ENCODE results near the gene CDNF.

Gene CDNF

DNA sequence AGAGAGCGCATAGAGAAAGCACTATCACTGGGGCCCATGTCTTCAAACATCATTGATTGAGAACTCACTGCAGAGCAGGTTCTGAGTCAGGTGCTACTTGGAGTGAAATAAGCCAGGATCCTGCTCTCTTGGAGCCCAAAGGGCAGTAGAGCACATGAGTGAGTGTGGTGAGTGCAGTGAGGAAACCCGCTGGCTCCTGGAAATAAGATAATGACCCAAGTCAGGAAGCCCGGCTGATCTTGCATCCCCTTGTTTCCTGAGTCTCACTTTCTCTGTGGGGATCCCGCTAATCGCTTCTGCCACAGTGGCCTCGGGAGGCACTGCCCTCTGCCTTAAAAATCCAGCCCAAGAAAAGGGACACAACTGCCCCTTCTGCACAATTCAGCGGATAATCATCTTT, 56.1 kb downstream of the CDNF start:
- no peak for TF ChIP-seq PAX5 (IDR thresholded peaks at IDR 0.05; ENCODE audit: insufficient read depth, low read length, severe bottlenecking)
- no peak for TF ChIP-seq TAF1 (IDR thresholded peaks at IDR 0.05; ENCODE audit: low read depth, low read length)
- no peak for TF ChIP-seq POLR2AphosphoS5 (IDR thresholded peaks at IDR 0.05; ENCODE audit: low read depth, low read length)
- TF ChIP-seq SPI1 (IDR thresholded peaks at IDR 0.05; ENCODE audit: low read depth, low read length) = no peak
- no peak for TF ChIP-seq POU2F2 (IDR thresholded peaks at IDR 0.05; ENCODE audit: low read depth, low read length)
- no peak for TF ChIP-seq POLR2A (IDR thresholded peaks at IDR 0.05; ENCODE audit: low read depth, low read length)
- no peak for DNase-seq (ENCODE audit: insufficient read length, low spot score)
- FAIRE-seq = no peak

DNA sequence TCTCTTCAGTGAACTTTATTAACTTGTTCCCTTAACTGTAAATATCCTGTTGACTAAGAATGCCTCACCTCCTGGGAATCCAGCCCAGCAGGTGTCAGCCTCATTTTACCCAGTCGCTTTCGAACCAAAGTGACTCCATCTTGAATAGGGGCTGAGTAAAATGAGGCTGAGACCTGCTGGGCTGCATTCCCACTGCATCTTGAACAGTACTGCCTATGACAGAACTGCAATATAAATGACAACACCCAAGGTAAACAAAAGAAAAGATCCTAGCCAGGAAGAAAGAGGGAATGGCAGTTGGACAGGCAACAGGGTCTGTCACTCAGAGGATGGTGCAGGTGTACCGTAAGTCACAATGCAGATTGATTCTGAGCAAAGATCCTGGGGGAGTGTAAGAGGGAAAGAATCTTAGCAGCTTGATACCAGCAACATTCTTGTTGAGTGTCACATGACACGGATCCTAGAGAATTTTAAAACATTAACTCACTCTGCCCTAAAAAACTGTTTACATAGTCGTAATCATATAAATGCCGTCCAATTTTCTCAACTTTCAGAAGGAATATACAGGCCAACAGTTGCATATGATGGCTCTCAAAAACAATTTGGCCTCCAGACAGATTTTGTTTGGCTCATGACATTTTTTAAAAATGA, 58.7 kb downstream of the CDNF start:
- DNase-seq (ENCODE audit: insufficient read length, low spot score) (no peak), FAIRE-seq (no peak)
- no peak for TF ChIP-seq PAX5 (IDR thresholded peaks at IDR 0.05; ENCODE audit: insufficient read depth, low read length, severe bottlenecking)
- no peak for TF ChIP-seq POU2F2 (IDR thresholded peaks at IDR 0.05; ENCODE audit: low read depth, low read length)
- TF ChIP-seq POLR2A (IDR thresholded peaks at IDR 0.05; ENCODE audit: low read depth, low read length) = no peak
- TF ChIP-seq TAF1 (IDR thresholded peaks at IDR 0.05; ENCODE audit: low read depth, low read length) = no peak
- no peak for TF ChIP-seq POLR2AphosphoS5 (IDR thresholded peaks at IDR 0.05; ENCODE audit: low read depth, low read length)
- TF ChIP-seq SPI1 (IDR thresholded peaks at IDR 0.05; ENCODE audit: low read depth, low read length) = no peak

DNA sequence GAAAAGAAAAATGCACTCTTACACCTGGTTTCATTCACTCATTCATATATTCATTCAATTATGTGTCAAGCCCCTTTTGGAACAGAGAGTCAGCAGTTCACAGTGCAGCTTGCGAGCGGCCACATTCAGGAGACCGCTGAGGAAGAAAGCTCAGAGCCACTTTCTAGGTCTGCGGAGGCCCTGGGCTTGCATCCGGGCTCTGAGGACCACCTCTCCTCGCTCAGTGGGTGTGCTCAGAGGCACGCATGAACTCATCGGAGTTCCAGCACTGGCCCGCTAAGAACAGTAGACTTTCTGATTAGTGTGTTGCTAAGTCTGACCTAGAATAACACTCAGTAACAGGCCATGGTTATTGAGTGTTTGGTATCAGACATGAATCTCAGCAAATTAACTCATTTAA, 61.3 kb downstream of the CDNF start:
- TF ChIP-seq TAF1 (IDR thresholded peaks at IDR 0.05; ENCODE audit: low read depth, low read length) = no peak
- no peak for TF ChIP-seq POLR2A (IDR thresholded peaks at IDR 0.05; ENCODE audit: low read depth, low read length)
- TF ChIP-seq SPI1 (IDR thresholded peaks at IDR 0.05; ENCODE audit: low read depth, low read length) = no peak
- TF ChIP-seq PAX5 (IDR thresholded peaks at IDR 0.05; ENCODE audit: insufficient read depth, low read length, severe bottlenecking) = no peak
- no peak for TF ChIP-seq POU2F2 (IDR thresholded peaks at IDR 0.05; ENCODE audit: low read depth, low read length)
- no peak for TF ChIP-seq POLR2AphosphoS5 (IDR thresholded peaks at IDR 0.05; ENCODE audit: low read depth, low read length)

DNA sequence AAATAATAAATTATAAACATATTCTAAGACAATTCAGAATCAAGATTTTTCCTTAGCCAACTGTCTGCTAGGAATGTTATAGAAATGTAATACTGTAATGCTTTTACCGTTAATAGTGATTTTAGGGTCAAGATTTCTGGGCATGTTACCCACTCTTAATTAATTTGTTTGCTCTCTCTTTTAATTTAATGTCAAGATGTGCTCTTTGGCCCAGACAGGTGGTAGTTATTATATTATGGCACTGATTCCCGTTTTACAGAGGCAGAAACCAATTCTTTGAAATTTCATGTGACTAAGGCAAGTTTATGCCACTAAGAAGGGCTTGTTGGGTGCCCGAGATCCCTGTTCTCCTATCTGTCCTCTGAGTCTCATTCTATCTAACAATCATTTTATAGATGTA, 62.2 kb downstream of the CDNF start:
- no peak for FAIRE-seq
- TF ChIP-seq POLR2A (IDR thresholded peaks at IDR 0.05; ENCODE audit: low read depth, low read length) = no peak
- no peak for TF ChIP-seq POLR2AphosphoS5 (IDR thresholded peaks at IDR 0.05; ENCODE audit: low read depth, low read length)
- no peak for TF ChIP-seq TAF1 (IDR thresholded peaks at IDR 0.05; ENCODE audit: low read depth, low read length)
- no peak for TF ChIP-seq PAX5 (IDR thresholded peaks at IDR 0.05; ENCODE audit: insufficient read depth, low read length, severe bottlenecking)
- no peak for TF ChIP-seq POU2F2 (IDR thresholded peaks at IDR 0.05; ENCODE audit: low read depth, low read length)
- no peak for TF ChIP-seq SPI1 (IDR thresholded peaks at IDR 0.05; ENCODE audit: low read depth, low read length)
- no peak for DNase-seq (ENCODE audit: insufficient read length, low spot score)

More for the DNA sequence above, 61.3 kb downstream of the CDNF start:
- no peak for DNase-seq (ENCODE audit: insufficient read length, low spot score)
- FAIRE-seq = no peak

DNA sequence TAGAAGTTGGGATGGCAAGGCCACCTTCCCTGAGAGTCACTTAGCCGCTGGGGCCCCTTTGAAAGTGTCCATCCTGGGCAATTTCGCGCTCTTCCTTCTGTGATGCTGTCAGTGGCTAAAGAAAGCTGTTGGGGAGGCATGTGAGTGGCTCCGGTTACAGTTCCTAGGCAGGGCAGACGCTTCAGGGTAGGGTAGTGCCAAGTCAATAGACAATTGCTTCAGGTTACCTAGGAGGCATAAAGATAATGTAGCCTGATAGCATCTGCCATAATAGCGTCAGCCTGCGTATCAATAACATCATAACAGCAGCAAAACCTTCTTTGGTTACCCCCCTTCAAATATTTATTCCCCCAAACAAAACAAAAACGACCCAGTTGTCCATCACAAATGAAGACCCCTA, 63.0 kb downstream of the CDNF start, which contains the start of gene FAM107B:
TSS of gene FAM107B (minus strand) at position 101 of the 400 bp plus-strand sequence. CDS start 234 bp downstream, outside the sequence.
- no peak for DNase-seq (ENCODE audit: insufficient read length, low spot score)
- no peak for FAIRE-seq
- TF ChIP-seq TAF1 (IDR thresholded peaks at IDR 0.05; ENCODE audit: low read depth, low read length) (no peak), POU2F2 (IDR thresholded peaks at IDR 0.05; ENCODE audit: low read depth, low read length) (no peak), PAX5 (IDR thresholded peaks at IDR 0.05; ENCODE audit: insufficient read depth, low read length, severe bottlenecking) (no peak), POLR2AphosphoS5 (IDR thresholded peaks at IDR 0.05; ENCODE audit: low read depth, low read length) (no peak), POLR2A (IDR thresholded peaks at IDR 0.05; ENCODE audit: low read depth, low read length) (no peak), SPI1 (IDR thresholded peaks at IDR 0.05; ENCODE audit: low read depth, low read length) (no peak)

- FAIRE-seq (no peak), DNase-seq (ENCODE audit: insufficient read length, low spot score) (no peak)
- TF ChIP-seq POLR2A (IDR thresholded peaks at IDR 0.05; ENCODE audit: low read depth, low read length) (no peak), PAX5 (IDR thresholded peaks at IDR 0.05; ENCODE audit: insufficient read depth, low read length, severe bottlenecking) (no peak), POLR2AphosphoS5 (IDR thresholded peaks at IDR 0.05; ENCODE audit: low read depth, low read length) (no peak), POU2F2 (IDR thresholded peaks at IDR 0.05; ENCODE audit: low read depth, low read length) (no peak), TAF1 (IDR thresholded peaks at IDR 0.05; ENCODE audit: low read depth, low read length) (no peak)
These were observed 63.6 kb downstream of the CDNF start for GRCh38 chr10:14774214-14774580.

- FAIRE-seq (no peak), DNase-seq (ENCODE audit: insufficient read length, low spot score) (no peak)
- TF ChIP-seq TAF1 (IDR thresholded peaks at IDR 0.05; ENCODE audit: low read depth, low read length) = no peak
- TF ChIP-seq POU2F2 (IDR thresholded peaks at IDR 0.05; ENCODE audit: low read depth, low read length) = no peak
- TF ChIP-seq POLR2A (IDR thresholded peaks at IDR 0.05; ENCODE audit: low read depth, low read length) = no peak
- no peak for TF ChIP-seq SPI1 (IDR thresholded peaks at IDR 0.05; ENCODE audit: low read depth, low read length)
- no peak for TF ChIP-seq POLR2AphosphoS5 (IDR thresholded peaks at IDR 0.05; ENCODE audit: low read depth, low read length)
- no peak for TF ChIP-seq PAX5 (IDR thresholded peaks at IDR 0.05; ENCODE audit: insufficient read depth, low read length, severe bottlenecking)
These were observed 64.2 kb downstream of the CDNF start for GRCh38 chr10:14773551-14774213.

- DNase-seq (ENCODE audit: insufficient read length, low spot score) = no peak
- TF ChIP-seq SPI1 (IDR thresholded peaks at IDR 0.05; ENCODE audit: low read depth, low read length) = no peak
- TF ChIP-seq TAF1 (IDR thresholded peaks at IDR 0.05; ENCODE audit: low read depth, low read length) = no peak
- TF ChIP-seq PAX5 (IDR thresholded peaks at IDR 0.05; ENCODE audit: insufficient read depth, low read length, severe bottlenecking) = no peak
- no peak for TF ChIP-seq POLR2A (IDR thresholded peaks at IDR 0.05; ENCODE audit: low read depth, low read length)
- no peak for TF ChIP-seq POU2F2 (IDR thresholded peaks at IDR 0.05; ENCODE audit: low read depth, low read length)
- no peak for TF ChIP-seq POLR2AphosphoS5 (IDR thresholded peaks at IDR 0.05; ENCODE audit: low read depth, low read length)
- no peak for FAIRE-seq
These were observed 65.4 kb downstream of the CDNF start for GRCh38 chr10:14772399-14772798.

DNA sequence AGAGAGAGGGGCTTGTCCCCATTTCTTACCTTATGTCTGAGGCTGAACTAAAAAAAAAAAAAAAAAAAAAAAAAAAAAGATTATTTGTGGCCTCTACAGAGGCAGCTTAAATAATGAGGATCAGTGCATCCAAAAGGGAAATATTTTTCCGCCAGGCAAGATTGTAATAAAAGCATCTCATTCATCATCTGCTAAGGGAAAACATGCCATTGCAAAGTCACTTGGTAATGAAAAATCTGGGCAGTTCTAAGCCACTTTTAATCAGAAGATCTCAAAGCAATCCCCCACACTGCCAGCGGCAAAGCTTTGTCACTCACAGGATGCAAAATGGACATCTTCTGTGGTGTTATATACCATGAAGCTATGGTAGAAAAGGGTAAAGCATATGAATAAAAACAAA, 66.9 kb downstream of the CDNF start:
- FAIRE-seq (no peak), DNase-seq (ENCODE audit: insufficient read length, low spot score) (no peak)
- TF ChIP-seq PAX5 (IDR thresholded peaks at IDR 0.05; ENCODE audit: insufficient read depth, low read length, severe bottlenecking) = no peak
- TF ChIP-seq SPI1 (IDR thresholded peaks at IDR 0.05; ENCODE audit: low read depth, low read length) = no peak
- no peak for TF ChIP-seq POLR2A (IDR thresholded peaks at IDR 0.05; ENCODE audit: low read depth, low read length)
- no peak for TF ChIP-seq POLR2AphosphoS5 (IDR thresholded peaks at IDR 0.05; ENCODE audit: low read depth, low read length)
- TF ChIP-seq POU2F2 (IDR thresholded peaks at IDR 0.05; ENCODE audit: low read depth, low read length) = no peak
- no peak for TF ChIP-seq TAF1 (IDR thresholded peaks at IDR 0.05; ENCODE audit: low read depth, low read length)

All from GM12891 (cell line).